Glutamatergic neuron (in vitro differentiated cells): ENCODE data around the gene SLC9B2. TPM values are rescaled to one million over a fixed set of nuclear protein-coding genes. Genes with fewer than 3 reads are reported as not detected.

Experiments used
- DNase-seq: peaks from one replicate; pipeline ENCODE4 v3.0.0; 2022
- H3K27ac Mint-ChIP-seq: one replicate; pipeline ENCODE4 v1.8.0; 2020; ENCODE audit warnings: mild to moderate bottlenecking, mixed read lengths, inconsistent platforms; ENCODE audit not compliant: unreplicated experiment
- H3K27me3 Mint-ChIP-seq: one replicate; pipeline ENCODE4 v1.8.0; 2020; ENCODE audit warnings: mild to moderate bottlenecking, moderate library complexity, mixed read lengths, inconsistent platforms; ENCODE audit not compliant: unreplicated experiment
- H3K36me3 Mint-ChIP-seq: one replicate; pipeline ENCODE4 v1.8.0; 2020; ENCODE audit warnings: mild to moderate bottlenecking, mixed read lengths, inconsistent platforms; ENCODE audit not compliant: unreplicated experiment
- H3K4me1 Mint-ChIP-seq: one replicate; pipeline ENCODE4 v1.8.0; 2020; ENCODE audit warnings: mild to moderate bottlenecking, low read depth, mixed read lengths, inconsistent platforms; ENCODE audit not compliant: unreplicated experiment
- H3K4me3 Mint-ChIP-seq: one replicate; pipeline ENCODE4 v1.8.0; 2020; ENCODE audit warnings: mild to moderate bottlenecking, mixed read lengths, inconsistent platforms; ENCODE audit not compliant: unreplicated experiment
- H3K9me3 Mint-ChIP-seq: one replicate; pipeline ENCODE4 v1.8.0; 2020; ENCODE audit warnings: mild to moderate bottlenecking, moderate library complexity, mixed read lengths, inconsistent platforms; ENCODE audit not compliant: unreplicated experiment
- total RNA-seq: library from RNA; stranded (reverse); fragmentation: NEBNext Ultra II Directional; extraction: Animal tissue kit (Norgen Biotek cat#: 25700); gene quantifications from one replicate; pipeline ENCODE4 v1.2.1, GENCODE V29; 2021; ENCODE audit not compliant: unreplicated experiment
- TF ChIP-seq, protein P1 (sequence below): fragments of 200-600 bp; sonication (generic); IDR thresholded peaks from one replicate; pipeline ENCODE4 v1.5.0; 2021; ENCODE audit not compliant: partially characterized antibody, unreplicated experiment

SLC9B2 gene
- total RNA-seq, 1 donor from 2014 or later: 14.4 TPM

DNA sequence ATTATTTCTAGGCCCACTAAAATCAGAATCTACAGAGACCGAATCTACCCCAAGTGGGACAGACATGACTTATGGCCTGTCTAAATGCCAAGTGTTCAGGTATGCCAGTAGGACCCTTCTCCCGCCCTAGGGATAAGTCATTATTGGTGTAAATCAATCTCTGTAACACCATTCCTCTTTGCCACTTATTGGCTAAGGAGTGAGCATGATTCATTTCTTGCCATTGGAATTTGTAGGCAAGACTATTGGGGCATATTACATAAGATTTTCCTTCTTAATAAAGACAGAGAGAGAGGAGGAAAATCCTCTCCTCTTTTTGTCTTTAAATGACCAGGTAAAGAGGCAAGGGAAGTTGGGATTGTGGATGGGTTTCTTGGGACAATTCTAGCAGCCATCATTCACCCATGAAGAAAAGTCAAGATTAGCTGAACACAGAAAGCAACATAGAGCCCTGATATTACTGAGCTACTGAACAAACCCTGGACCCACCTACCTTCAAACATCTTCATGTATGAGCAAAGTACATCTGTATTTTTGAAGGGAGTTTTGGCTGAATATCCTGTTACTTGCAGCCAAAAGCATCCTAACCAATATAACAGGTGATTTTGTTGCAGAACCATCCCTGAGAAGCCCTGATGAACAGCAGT lies 2.6 kb downstream of the SLC9B2 start:
- Mint-ChIP-seq H3K4me1 (peaks cover 6% of the 10 kb centered on the region), H3K4me3 (no peak overlapping the region), H3K9me3 (peaks cover 4% of the 10 kb centered on the region), H3K36me3 (no peaks in the 10 kb centered on the region), H3K27ac (no peak overlapping the region), H3K27me3 (peaks cover 4% of the 10 kb centered on the region)
- DNase-seq: no peak
- TF ChIP-seq, protein P1, sequence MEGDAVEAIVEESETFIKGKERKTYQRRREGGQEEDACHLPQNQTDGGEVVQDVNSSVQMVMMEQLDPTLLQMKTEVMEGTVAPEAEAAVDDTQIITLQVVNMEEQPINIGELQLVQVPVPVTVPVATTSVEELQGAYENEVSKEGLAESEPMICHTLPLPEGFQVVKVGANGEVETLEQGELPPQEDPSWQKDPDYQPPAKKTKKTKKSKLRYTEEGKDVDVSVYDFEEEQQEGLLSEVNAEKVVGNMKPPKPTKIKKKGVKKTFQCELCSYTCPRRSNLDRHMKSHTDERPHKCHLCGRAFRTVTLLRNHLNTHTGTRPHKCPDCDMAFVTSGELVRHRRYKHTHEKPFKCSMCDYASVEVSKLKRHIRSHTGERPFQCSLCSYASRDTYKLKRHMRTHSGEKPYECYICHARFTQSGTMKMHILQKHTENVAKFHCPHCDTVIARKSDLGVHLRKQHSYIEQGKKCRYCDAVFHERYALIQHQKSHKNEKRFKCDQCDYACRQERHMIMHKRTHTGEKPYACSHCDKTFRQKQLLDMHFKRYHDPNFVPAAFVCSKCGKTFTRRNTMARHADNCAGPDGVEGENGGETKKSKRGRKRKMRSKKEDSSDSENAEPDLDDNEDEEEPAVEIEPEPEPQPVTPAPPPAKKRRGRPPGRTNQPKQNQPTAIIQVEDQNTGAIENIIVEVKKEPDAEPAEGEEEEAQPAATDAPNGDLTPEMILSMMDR: no peak

DNA sequence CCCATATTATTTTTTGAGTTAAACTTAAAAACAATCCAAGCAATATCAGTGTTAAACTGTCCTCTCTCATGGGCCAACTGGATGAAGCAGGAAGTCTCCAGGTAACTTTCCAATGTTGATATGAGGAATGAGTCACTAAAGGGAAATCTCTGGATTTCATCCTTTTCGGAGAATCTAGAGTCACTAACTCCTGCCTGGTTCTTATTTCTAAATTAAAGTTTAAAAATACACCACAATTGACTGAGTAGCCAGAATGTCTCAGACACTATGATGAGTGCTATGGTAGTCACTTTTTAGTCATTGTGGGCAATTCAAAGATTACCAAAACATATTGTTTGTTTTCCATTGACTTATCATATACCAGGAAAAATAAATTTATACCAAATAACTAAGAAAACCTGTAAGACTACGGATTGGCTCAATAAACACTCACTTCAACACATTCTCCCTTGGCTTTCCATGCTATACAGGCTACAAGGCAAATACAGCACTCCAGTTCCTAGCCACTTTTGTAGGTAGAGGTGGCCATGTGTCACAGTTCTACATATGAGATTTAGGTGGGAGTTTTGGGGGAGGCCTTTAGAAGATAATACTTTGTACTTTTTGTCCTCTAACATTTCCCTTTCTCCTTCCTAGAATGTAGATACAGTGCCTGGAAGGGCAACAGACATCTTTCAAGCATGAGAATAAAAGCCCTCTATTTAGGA lies 8.6 kb downstream of the SLC9B2 start:
- TF ChIP-seq, protein P1: no peak
- Mint-ChIP-seq H3K36me3 (no peaks in the 10 kb centered on the region), H3K4me1 (no peaks in the 10 kb centered on the region), H3K27me3 (peaks cover 2% of the 10 kb centered on the region), H3K9me3 (no peaks in the 10 kb centered on the region), H3K4me3 (no peak overlapping the region), H3K27ac (no peak overlapping the region)
- DNase-seq: no peak

- Mint-ChIP-seq H3K4me1 (no peaks in the 10 kb centered on the region), H3K27ac (no peak overlapping the region)
Observed at GRCh38 chr4:103060453-103061148, 16.0 kb downstream of the SLC9B2 start.

GRCh38 chr4:103054030-103054429 lies 22.5 kb downstream of the SLC9B2 start:
- H3K27me3 Mint-ChIP-seq: no peaks in the 10 kb centered on the region
- no peak overlapping the region for H3K4me3 Mint-ChIP-seq
- H3K36me3 Mint-ChIP-seq: no peaks in the 10 kb centered on the region
- no peak overlapping the region for H3K27ac Mint-ChIP-seq
- H3K4me1 Mint-ChIP-seq: no peaks in the 10 kb centered on the region
- H3K9me3 Mint-ChIP-seq: no peaks in the 10 kb centered on the region
- DNase-seq: no peak
- TF ChIP-seq, protein P1: no peak

More at GRCh38 chr4:103060453-103061148, 16.0 kb downstream of the SLC9B2 start:
- TF ChIP-seq, protein P1: no peak
- Mint-ChIP-seq H3K27me3 (peaks cover 2% of the 10 kb centered on the region), H3K4me3 (no peak overlapping the region), H3K9me3 (no peaks in the 10 kb centered on the region), H3K36me3 (no peaks in the 10 kb centered on the region)
- no peak for DNase-seq
